ENCODE data around the gene TPRKB.
A peak's percentile ranks its signal among the peaks of the same experiment; 100 is the strongest.

DNA sequence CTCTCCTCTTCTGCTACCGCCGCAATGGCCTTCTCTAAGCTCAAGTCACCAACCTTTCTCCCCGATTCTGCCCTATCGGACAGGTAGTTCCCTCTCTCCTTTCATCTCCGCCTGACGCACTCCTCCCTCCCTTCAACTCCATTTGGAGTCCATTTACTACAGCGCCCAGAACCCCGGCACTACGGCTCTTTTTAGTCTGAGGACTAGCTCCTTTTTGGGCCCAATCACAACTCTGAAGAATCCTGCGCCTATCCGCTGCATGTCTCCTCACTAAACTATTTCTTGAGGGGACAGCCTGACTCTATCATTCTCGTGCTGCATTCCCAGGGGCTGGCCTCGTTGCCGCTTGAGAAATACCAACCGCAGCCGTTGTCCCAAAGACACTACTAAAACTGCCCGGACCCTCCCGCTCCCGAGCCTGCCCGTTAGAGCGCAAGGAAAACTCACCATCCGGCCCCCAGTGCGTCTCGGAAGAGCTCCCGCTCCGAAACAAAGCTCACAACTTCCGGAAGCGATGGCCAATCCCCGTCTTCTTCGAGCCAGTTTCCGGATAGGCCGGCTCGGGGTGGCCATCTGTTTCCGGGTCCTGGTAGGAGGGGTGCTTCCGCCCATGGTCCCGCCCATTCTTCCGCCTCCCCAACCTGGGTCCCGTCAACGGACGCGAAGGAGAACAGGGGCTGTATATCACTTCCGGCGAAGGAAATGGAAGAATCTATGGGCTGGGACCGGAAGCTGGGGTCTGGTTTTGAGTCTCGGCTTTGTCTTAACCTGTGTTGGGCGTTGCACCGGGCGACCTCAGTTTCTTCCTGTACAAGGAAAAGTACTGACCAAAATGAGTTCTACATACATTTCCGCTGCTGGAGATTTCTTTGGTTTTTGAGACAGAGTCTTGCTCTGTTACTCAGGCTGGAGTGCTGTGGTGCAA is at the start of gene TPRKB:
- TF ChIP-seq POLR2AphosphoS5 (IDR thresholded peaks at IDR 0.05) (peak; percentile 89 to 94), POLR2A (IDR thresholded peaks at IDR 0.05) (peak in 2 of 4 donors; percentile 40 to 72)
